GM12878 (cell line): Measurements from ENCODE around the gene SNPH. TPM values are rescaled to one million over a fixed set of nuclear protein-coding genes. Genes with fewer than 3 reads are reported as not detected.

Experiments used
- ATAC-seq: fragments of 200-7000 bp; cut with Tn5 transposase; 3 replicates; pipeline ENCODE4 v1.9.1; 2020; ENCODE audit warnings: mild to moderate bottlenecking, moderate library complexity
- BruUV-seq: library from RNA; stranded (reverse); fragments of 400-500 nt; replicated peaks from 2 replicates; lab custom pipeline; 2021; lab: Mats Ljungman, UMichigan
- CTCF ChIA-PET: fragments of 300-600 bp; sonication (Branson Sonifier 250); formaldehyde crosslinking; extraction: SDS; loops from one replicate; lab custom pipeline; 2021; ENCODE audit warnings: inconsistent platforms; lab: Yijun Ruan, JAX
- POLR2A ChIA-PET: fragments of 350-600 bp; formaldehyde crosslinking; extraction: SDS; loops from one replicate; lab custom pipeline; 2021; ENCODE audit warnings: inconsistent platforms; lab: Charles Lee
- RAD21 ChIA-PET: fragments of 300-600 bp; sonication (Branson Sonifier 250); formaldehyde crosslinking; loops from one replicate; lab custom pipeline; 2023; ENCODE audit warnings: antibody characterized with exemption; ENCODE audit not compliant: unreplicated experiment; lab: Charles Lee
- SMC1A ChIA-PET: fragments of 300-600 bp; sonication (Branson Sonifier 250); formaldehyde crosslinking; loops from one replicate; lab custom pipeline; 2023; ENCODE audit not compliant: unreplicated experiment, uncharacterized antibody; lab: Charles Lee
- DNase-seq: peaks from one replicate; pipeline ENCODE4 v3.0.0-alpha.2; 2011; ENCODE audit warnings: low read depth, low spot score
- FAIRE-seq: peaks from 3 replicates; lab custom pipeline; 2011; peaks lifted over from hg19 to GRCh38; lab: Jason Lieb, UNC
- H2AFZ ChIP-seq: 2 replicates; pipeline ENCODE4 v1.6.0; 2011; ENCODE audit warnings: low read depth, low read length, control low read depth; ENCODE audit not compliant: control insufficient read depth
- H3K27ac ChIP-seq: 2 replicates; pipeline ENCODE4 v1.5.1; 2011; ENCODE audit warnings: control low read depth; ENCODE audit not compliant: control insufficient read depth, insufficient read depth
- H3K27me3 ChIP-seq, 2 experiments: replicated peaks in 1 of 2; 2 replicates each; pipeline versions ENCODE4 v1.6.0 to v1.6.1; 2011; ENCODE audit warnings: low read length in 1 of 2; ENCODE audit not compliant: control insufficient read depth in 2 of 2, insufficient read depth in 2 of 2
- H3K36me3 ChIP-seq, 2 experiments: 2 replicates each; pipeline ENCODE4 v1.5.1; 2011; ENCODE audit warnings: low read length in 1 of 2; ENCODE audit not compliant: control insufficient read depth in 2 of 2, insufficient read depth in 2 of 2
- H3K4me1 ChIP-seq: 2 replicates; pipeline ENCODE4 v1.6.1; 2011; ENCODE audit warnings: mild to moderate bottlenecking, low read length, moderate library complexity, mixed read lengths; ENCODE audit not compliant: control insufficient read depth, insufficient read depth
- H3K4me2 ChIP-seq: 2 replicates; pipeline ENCODE4 v1.6.0; 2011; ENCODE audit warnings: control low read depth; ENCODE audit not compliant: control insufficient read depth, insufficient read depth
- H3K4me3 ChIP-seq: fragments of 200-600 bp; sonication (generic); 2 replicates; pipeline ENCODE4 v1.5.1; 2016
- H3K79me2 ChIP-seq: 2 replicates; pipeline ENCODE4 v1.6.0; 2011; ENCODE audit warnings: low read length; ENCODE audit not compliant: control insufficient read depth, insufficient read depth
- H3K9ac ChIP-seq: 2 replicates; pipeline ENCODE4 v1.8.0; 2011; ENCODE audit warnings: low read length, control low read depth, mixed read lengths; ENCODE audit not compliant: control insufficient read depth, insufficient read depth
- H3K9me3 ChIP-seq: replicated peaks from 3 replicates; pipeline ENCODE4 v1.5.1; 2011; ENCODE audit warnings: mild to moderate bottlenecking, low read length; ENCODE audit not compliant: control insufficient read depth, insufficient read depth
- H4K20me1 ChIP-seq: 2 replicates; pipeline ENCODE4 v1.6.0; 2011; ENCODE audit not compliant: control insufficient read depth, insufficient read depth
- BCL3 ChIP-seq: IDR thresholded peaks from 2 replicates; pipeline ENCODE4 v1.6.1; 2011; ENCODE audit warnings: borderline replicate concordance, low read depth, mild to moderate bottlenecking, moderate library complexity, low read length; ENCODE audit not compliant: insufficient read depth, poor library complexity, severe bottlenecking
- HDAC6 ChIP-seq: fragments of 200-600 bp; sonication (generic); IDR thresholded peaks from one replicate; pipeline ENCODE4 v1.8.0; 2017; ENCODE audit warnings: antibody characterized with exemption; ENCODE audit not compliant: unreplicated experiment
- WGBS: methylation state at CpG from one replicate; pipeline ENCODE4 v1.1.6; 2016; ENCODE audit warnings: low lambda C conversion rate; ENCODE audit not compliant: insufficient replicate concordance, insufficient coverage; ENCODE audit errors: missing lambda C conversion rate; 5-methylcytosine and 5-hydroxymethylcytosine counted together
- in situ Hi-C: fragments of 300-500 bp; cut with MboI; formaldehyde crosslinking; loops from 9 replicates; pipeline ENCODE4 v1.14.3; 2018; ENCODE audit warnings: mixed read lengths
- intact Hi-C: fragments of 100-400 bp; cut with micrococcal nuclease; formaldehyde crosslinking; loops from one replicate; pipeline ENCODE4 v1.14.2; 2022; ENCODE audit not compliant: unreplicated experiment
- polyA plus RNA-seq, 11 experiments: library from polyadenylated mRNA; depleted of rRNA in 4 of 11; unstranded in 6 of 11; stranded (reverse) in 5 of 11; fragments of >200 nt; fragmentation: Nextera tagmentation in 4 of 11; fragmentation: Illumina TruSeq in 1 of 11; extraction: Ambion mirVana in 4 of 11; extraction: Trizol in 1 of 11; gene quantifications; 1 replicate in 1 of 11; 2 replicates in 10 of 11; pipeline versions ENCODE4 v1.2.1 to v1.2.3, GENCODE V29; 2011 to 2016; ENCODE audit warnings: inconsistent platforms in 2 of 11, missing spikeins in 2 of 11, low read depth in 1 of 11
- total RNA-seq, 4 experiments: library from RNA; depleted of rRNA in 3 of 4; stranded (reverse); fragments of >200 nt in 3 of 4; fragmentation: Illumina TruSeq in 1 of 4; extraction: Trizol in 1 of 4; gene quantifications; 2 replicates each; pipeline versions ENCODE4 v1.2.1 to v1.2.3, GENCODE V29; 2013 to 2021
- TF ChIP-seq, protein P1 (sequence below): IDR thresholded peaks from 2 replicates; pipeline ENCODE4 v1.6.1; 2012; ENCODE audit warnings: mild to moderate bottlenecking, low read depth, low read length

SNPH gene
- total and polyA plus RNA-seq, 10 of the 15 experiments (the other 5 are each of a cell fraction or from before 2014, with no cell fraction given): 0.02 to 0.45 (median 0.34) TPM; not detected in 2

DNA sequence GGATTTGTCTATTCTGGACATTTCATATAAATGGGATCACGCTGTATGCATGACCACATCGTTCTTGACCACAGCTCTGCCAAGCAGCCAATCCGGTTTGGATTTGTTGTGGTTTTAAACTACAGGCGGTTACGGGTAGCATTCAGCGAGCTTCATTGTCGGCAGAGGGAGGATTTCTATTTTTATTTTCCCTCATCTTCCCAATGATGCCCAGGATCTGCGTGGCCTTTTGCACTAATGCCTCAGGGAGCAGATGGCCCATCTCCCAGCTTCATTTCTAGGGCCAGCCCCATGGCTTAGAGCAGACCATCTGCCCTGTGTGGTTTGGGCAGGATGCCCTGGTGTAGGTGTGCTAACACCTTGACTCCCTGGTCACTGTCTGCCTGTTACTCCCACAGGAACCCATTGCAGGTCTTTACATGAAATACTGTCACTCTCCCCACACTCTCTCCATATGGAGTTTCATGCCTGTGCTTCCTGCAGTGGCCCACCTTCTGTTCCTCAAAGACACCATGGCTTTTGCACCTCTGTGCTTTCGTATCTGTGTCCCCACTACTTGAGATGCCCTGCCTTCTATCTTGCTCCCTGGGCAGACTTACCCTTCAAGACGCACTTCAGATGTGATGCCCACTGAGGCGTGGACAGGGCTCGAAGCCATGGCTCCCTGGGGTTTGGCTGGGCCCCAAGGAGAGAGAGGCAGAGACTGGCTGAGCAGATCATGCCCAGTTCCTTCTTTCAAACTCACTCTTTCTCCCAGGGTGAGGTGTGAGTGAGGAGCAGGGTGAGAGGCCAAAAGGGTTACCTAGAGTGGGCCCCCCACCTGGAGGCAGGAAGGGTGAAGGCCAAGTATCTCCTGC, 36.8 kb downstream of the SNPH start (continued):
- TF ChIP-seq, protein P1, sequence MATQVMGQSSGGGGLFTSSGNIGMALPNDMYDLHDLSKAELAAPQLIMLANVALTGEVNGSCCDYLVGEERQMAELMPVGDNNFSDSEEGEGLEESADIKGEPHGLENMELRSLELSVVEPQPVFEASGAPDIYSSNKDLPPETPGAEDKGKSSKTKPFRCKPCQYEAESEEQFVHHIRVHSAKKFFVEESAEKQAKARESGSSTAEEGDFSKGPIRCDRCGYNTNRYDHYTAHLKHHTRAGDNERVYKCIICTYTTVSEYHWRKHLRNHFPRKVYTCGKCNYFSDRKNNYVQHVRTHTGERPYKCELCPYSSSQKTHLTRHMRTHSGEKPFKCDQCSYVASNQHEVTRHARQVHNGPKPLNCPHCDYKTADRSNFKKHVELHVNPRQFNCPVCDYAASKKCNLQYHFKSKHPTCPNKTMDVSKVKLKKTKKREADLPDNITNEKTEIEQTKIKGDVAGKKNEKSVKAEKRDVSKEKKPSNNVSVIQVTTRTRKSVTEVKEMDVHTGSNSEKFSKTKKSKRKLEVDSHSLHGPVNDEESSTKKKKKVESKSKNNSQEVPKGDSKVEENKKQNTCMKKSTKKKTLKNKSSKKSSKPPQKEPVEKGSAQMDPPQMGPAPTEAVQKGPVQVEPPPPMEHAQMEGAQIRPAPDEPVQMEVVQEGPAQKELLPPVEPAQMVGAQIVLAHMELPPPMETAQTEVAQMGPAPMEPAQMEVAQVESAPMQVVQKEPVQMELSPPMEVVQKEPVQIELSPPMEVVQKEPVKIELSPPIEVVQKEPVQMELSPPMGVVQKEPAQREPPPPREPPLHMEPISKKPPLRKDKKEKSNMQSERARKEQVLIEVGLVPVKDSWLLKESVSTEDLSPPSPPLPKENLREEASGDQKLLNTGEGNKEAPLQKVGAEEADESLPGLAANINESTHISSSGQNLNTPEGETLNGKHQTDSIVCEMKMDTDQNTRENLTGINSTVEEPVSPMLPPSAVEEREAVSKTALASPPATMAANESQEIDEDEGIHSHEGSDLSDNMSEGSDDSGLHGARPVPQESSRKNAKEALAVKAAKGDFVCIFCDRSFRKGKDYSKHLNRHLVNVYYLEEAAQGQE: no peak

DNA sequence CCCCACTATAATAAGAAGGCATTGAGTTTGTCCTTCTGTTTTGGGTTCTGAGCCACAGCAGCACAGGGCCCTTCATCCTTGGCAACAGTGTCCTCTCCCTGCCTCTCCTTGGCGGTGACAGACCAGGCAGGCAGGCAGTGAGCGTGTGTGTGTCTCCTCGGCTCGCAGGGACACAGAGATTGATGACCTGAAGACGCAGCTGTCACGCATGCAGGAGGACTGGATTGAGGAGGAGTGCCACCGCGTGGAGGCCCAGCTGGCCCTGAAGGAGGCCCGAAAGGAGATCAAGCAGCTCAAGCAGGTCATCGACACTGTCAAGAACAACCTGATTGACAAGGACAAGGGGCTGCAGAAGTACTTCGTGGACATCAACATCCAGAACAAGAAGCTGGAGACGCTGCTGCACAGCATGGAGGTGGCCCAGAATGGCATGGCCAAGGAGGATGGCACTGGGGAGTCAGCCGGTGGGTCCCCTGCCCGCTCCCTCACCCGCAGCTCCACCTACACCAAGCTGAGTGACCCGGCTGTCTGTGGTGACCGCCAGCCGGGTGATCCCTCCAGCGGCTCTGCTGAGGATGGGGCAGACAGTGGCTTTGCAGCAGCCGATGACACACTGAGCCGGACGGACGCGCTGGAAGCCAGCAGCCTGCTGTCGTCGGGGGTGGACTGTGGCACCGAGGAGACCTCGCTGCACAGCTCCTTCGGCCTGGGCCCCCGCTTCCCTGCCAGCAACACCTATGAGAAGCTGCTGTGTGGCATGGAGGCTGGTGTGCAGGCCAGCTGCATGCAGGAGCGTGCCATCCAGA, 38.8 kb downstream of the SNPH start:
- Histone ChIP-seq H3K27me3 (no peaks in the 10 kb centered on the region), H3K36me3 (no peaks in the 10 kb centered on the region), H3K4me3 (no peak overlapping the region), H3K4me2 (no peak overlapping the region), H3K79me2 (no peaks in the 10 kb centered on the region), H3K27ac (no peak overlapping the region)
- ChIA-PET RAD21 (no interaction called here), POLR2A (no interaction called here)
- in situ Hi-C loops: no loop called here
- no peak for DNase-seq
- TF ChIP-seq BCL3 (no peak), HDAC6 (no peak)
- TF ChIP-seq, all 136 proteins: peak for 0
- FAIRE-seq: no peak
- no peak for ATAC-seq
- WGBS: 58% methylated on average over 31 of the region's 31 CpGs
- BruUV-seq: no TSS peak
- Histone ChIP-seq H3K4me1 (no peaks in the 10 kb centered on the region), H3K9me3 (no peaks in the 10 kb centered on the region), H4K20me1 (no peaks in the 10 kb centered on the region), H3K9ac (no peak overlapping the region), H2AFZ (no peak overlapping the region)
- intact Hi-C loops: no loop called here
- ChIA-PET CTCF (interaction anchor here (0.9 to 1.6 kb wide), 2 partner anchors 11 to 132 kb away, joined by 3 to 5 read pairs; no protein-coding TSS in a partner anchor), SMC1A (no interaction called here)
